GM23338 (cell line): Measurements from ENCODE around the gene GP9. TPM values are rescaled to one million over a fixed set of nuclear protein-coding genes. Genes with fewer than 3 reads are reported as not detected.

Experiments
- ATAC-seq: fragments of 200-7000 bp; cut with Tn5 transposase; 3 replicates; pipeline ENCODE4 v1.9.1; 2020
- DNase-seq: peaks from one replicate; pipeline ENCODE4 v3.0.0-alpha.2; 2015; ENCODE audit warnings: low spot score
- H2AFZ ChIP-seq: fragments of 200-600 bp; sonication (generic); 2 replicates; pipeline ENCODE4 v1.8.0; 2016; ENCODE audit warnings: antibody characterized with exemption, mild to moderate bottlenecking, moderate library complexity
- H3F3A ChIP-seq: fragments of 200-600 bp; sonication (generic); replicated peaks from 2 replicates; pipeline ENCODE4 v1.8.0; 2017; ENCODE audit warnings: antibody characterized with exemption, mixed run types, low read depth
- H3K27ac ChIP-seq: fragments of 200-600 bp; sonication (generic); 2 replicates; pipeline ENCODE4 v1.6.1; 2016; ENCODE audit warnings: low read depth
- H3K27me3 ChIP-seq: fragments of 200-600 bp; sonication (generic); 2 replicates; pipeline ENCODE4 v1.8.0; 2016; ENCODE audit warnings: mild to moderate bottlenecking, mixed run types, moderate library complexity; ENCODE audit not compliant: insufficient read depth
- H3K36me3 ChIP-seq: fragments of 200-600 bp; sonication (generic); 2 replicates; pipeline ENCODE4 v1.8.0; 2016; ENCODE audit warnings: mild to moderate bottlenecking; ENCODE audit not compliant: insufficient read depth
- H3K4me1 ChIP-seq: fragments of 200-600 bp; sonication (generic); 2 replicates; pipeline ENCODE4 v1.8.0; 2016; ENCODE audit warnings: mild to moderate bottlenecking, moderate library complexity; ENCODE audit not compliant: insufficient read depth
- H3K4me2 ChIP-seq: fragments of 200-600 bp; sonication (generic); 2 replicates; pipeline ENCODE4 v1.7.1; 2017; ENCODE audit warnings: mixed run types
- H3K4me3 ChIP-seq: fragments of 200-600 bp; sonication (generic); 2 replicates; pipeline ENCODE4 v1.6.1; 2016; ENCODE audit warnings: mixed run types
- H3K79me2 ChIP-seq: fragments of 200-600 bp; sonication (generic); replicated peaks from 2 replicates; pipeline ENCODE4 v1.8.0; 2017; ENCODE audit warnings: mild to moderate bottlenecking; ENCODE audit not compliant: insufficient read depth
- H3K9me2 ChIP-seq: fragments of 200-600 bp; sonication (generic); 2 replicates; pipeline ENCODE4 v1.8.0; 2017; ENCODE audit not compliant: insufficient read depth
- H4K20me1 ChIP-seq: fragments of 200-600 bp; sonication (generic); replicated peaks from 2 replicates; pipeline ENCODE4 v1.8.0; 2017; ENCODE audit warnings: mild to moderate bottlenecking; ENCODE audit not compliant: insufficient read depth
- H3K27ac Mint-ChIP-seq: 2 replicates; pipeline ENCODE4 v1.8.0; 2020; ENCODE audit warnings: inconsistent platforms, mild to moderate bottlenecking, moderate library complexity, mixed read lengths
- H3K27me3 Mint-ChIP-seq: 3 replicates; pipeline ENCODE4 v1.8.0; 2022; ENCODE audit warnings: low read depth, mild to moderate bottlenecking, moderate library complexity, mixed read lengths, inconsistent platforms; ENCODE audit not compliant: insufficient read depth, poor library complexity
- H3K36me3 Mint-ChIP-seq: 3 replicates; pipeline ENCODE4 v1.8.0; 2021; ENCODE audit warnings: low read depth, mild to moderate bottlenecking, inconsistent platforms, moderate library complexity, mixed read lengths
- H3K4me1 Mint-ChIP-seq: 3 replicates; pipeline ENCODE4 v1.8.0; 2020; ENCODE audit warnings: mild to moderate bottlenecking, inconsistent platforms, mixed read lengths
- H3K4me3 Mint-ChIP-seq: 3 replicates; pipeline ENCODE4 v1.8.0; 2021; ENCODE audit warnings: moderate library complexity, mild to moderate bottlenecking, inconsistent platforms, mixed read lengths
- H3K9me3 Mint-ChIP-seq: 3 replicates; pipeline ENCODE4 v1.8.0; 2020; ENCODE audit warnings: moderate library complexity, mild to moderate bottlenecking, inconsistent platforms, mixed read lengths
- CREB1 ChIP-seq: fragments of 250-450 bp; sonication (Bioruptor Pico); IDR thresholded peaks from 2 replicates; pipeline ENCODE4 v1.5.0; 2020; ENCODE audit warnings: low read depth, mild to moderate bottlenecking, moderate library complexity
- EZH2 ChIP-seq: fragments of 200-600 bp; sonication (generic); IDR thresholded peaks from one replicate; pipeline ENCODE4 v1.8.0; 2017; ENCODE audit warnings: antibody characterized with exemption, mild to moderate bottlenecking, low read depth; ENCODE audit not compliant: unreplicated experiment
- EZH2phosphoT487 ChIP-seq: fragments of 200-600 bp; sonication (generic); IDR thresholded peaks from one replicate; pipeline ENCODE4 v1.8.1; 2018; ENCODE audit warnings: antibody characterized with exemption; ENCODE audit not compliant: unreplicated experiment
- JUNB ChIP-seq: IDR thresholded peaks from one replicate; pipeline ENCODE4 v1.6.1; 2016; ENCODE audit warnings: antibody characterized with exemption; ENCODE audit not compliant: unreplicated experiment
- STAT1 ChIP-seq: IDR thresholded peaks from one replicate; pipeline ENCODE4 v1.6.1; 2016; ENCODE audit warnings: antibody characterized with exemption; ENCODE audit not compliant: unreplicated experiment
- ZNF331 ChIP-seq: fragments of 250-450 bp; sonication (Bioruptor Pico); IDR thresholded peaks from 2 replicates; pipeline ENCODE4 v1.5.0; 2020; ENCODE audit warnings: low read depth, mild to moderate bottlenecking, moderate library complexity
- polyA plus RNA-seq: library from polyadenylated mRNA; unstranded; fragments of >200 nt; fragmentation: Nextera tagmentation; extraction: Ambion mirVana; gene quantifications from 2 replicates; pipeline ENCODE4 v1.2.1, GENCODE V29; 2016
- total RNA-seq: library from RNA; depleted of rRNA; stranded (reverse); fragments of >200 nt; shearing (Covaris generic); gene quantifications from 2 replicates; pipeline ENCODE4 v1.2.3, GENCODE V29; 2014
- TF ChIP-seq, protein P1 (sequence below), 2 experiments: fragments of 200-600 bp in 1 of 2; sonication (generic) in 1 of 2; conservative IDR thresholded peaks; 2 replicates each; pipeline versions ENCODE4 v1.5.1 to v1.6.1; 2016 to 2017; ENCODE audit warnings: antibody characterized with exemption in 2 of 2, low read depth in 2 of 2, mild to moderate bottlenecking in 2 of 2, moderate library complexity in 1 of 2
- TF ChIP-seq, protein P2 (sequence below): fragments of 250-450 bp; sonication (Bioruptor Pico); IDR thresholded peaks from 2 replicates; pipeline ENCODE4 v1.5.0; 2020; ENCODE audit warnings: mild to moderate bottlenecking, moderate library complexity

Gene GP9
- total and polyA plus RNA-seq, 2 experiments from 2014 or later: not detected

GRCh38 chr3:129103296-129103695, 42.7 kb downstream of the GP9 start:
- Histone ChIP-seq H3F3A (no peaks in the 10 kb centered on the region), H2AFZ (no peak overlapping the region), H3K4me2 (no peak overlapping the region), H3K4me3 (no peak overlapping the region), H3K79me2 (peaks cover 59% of the 10 kb centered on the region), H3K4me1 (no peaks in the 10 kb centered on the region), H3K27ac (no peak overlapping the region), H3K27me3 (no peaks in the 10 kb centered on the region), H3K9me2 (no peaks in the 10 kb centered on the region), H3K36me3 (no peaks in the 10 kb centered on the region), H4K20me1 (peaks cover 17% of the 10 kb centered on the region)
- TF ChIP-seq, protein P1, sequence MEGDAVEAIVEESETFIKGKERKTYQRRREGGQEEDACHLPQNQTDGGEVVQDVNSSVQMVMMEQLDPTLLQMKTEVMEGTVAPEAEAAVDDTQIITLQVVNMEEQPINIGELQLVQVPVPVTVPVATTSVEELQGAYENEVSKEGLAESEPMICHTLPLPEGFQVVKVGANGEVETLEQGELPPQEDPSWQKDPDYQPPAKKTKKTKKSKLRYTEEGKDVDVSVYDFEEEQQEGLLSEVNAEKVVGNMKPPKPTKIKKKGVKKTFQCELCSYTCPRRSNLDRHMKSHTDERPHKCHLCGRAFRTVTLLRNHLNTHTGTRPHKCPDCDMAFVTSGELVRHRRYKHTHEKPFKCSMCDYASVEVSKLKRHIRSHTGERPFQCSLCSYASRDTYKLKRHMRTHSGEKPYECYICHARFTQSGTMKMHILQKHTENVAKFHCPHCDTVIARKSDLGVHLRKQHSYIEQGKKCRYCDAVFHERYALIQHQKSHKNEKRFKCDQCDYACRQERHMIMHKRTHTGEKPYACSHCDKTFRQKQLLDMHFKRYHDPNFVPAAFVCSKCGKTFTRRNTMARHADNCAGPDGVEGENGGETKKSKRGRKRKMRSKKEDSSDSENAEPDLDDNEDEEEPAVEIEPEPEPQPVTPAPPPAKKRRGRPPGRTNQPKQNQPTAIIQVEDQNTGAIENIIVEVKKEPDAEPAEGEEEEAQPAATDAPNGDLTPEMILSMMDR (conservative IDR thresholded peaks at IDR 0.05; ENCODE audit: low read depth in 2 of 2): no peak
- TF ChIP-seq EZH2: no peak
- TF ChIP-seq JUNB: no peak
- no peak for TF ChIP-seq STAT1
- no peak for TF ChIP-seq CREB1 (CRISPR knock-in tag)
- TF ChIP-seq ZNF331 (CRISPR knock-in tag): no peak
- DNase-seq (no peak), ATAC-seq (no peak)
- H3K9me3 Mint-ChIP-seq: no peaks in the 10 kb centered on the region
- H3K27me3 Mint-ChIP-seq: peaks cover 9% of the 10 kb centered on the region
- peaks cover 8% of the 10 kb centered on the region for H3K36me3 Mint-ChIP-seq
- H3K4me3 Mint-ChIP-seq: no peak overlapping the region
- H3K27ac Mint-ChIP-seq: no peak overlapping the region
- no peaks in the 10 kb centered on the region for H3K4me1 Mint-ChIP-seq

DNA sequence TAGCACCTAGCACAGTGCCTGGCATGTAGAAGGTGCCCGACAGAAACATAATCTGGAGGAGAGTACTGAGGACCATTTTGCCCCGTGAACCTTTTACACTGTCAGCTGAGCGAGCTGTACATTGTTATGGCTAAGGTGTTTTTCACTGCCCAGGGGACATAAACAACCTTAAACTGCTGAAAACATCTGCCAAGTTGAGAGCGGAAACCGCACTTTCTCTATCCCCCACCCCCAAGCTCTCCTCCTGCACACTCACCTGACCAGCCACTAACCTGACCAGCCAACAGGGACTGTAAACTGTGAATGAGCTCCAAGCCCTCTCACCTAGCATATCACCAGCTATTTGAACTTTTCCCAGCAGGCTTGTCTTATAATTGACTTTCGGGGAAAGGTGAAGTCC, 43.5 kb downstream of the GP9 start:
- H3K4me3 Mint-ChIP-seq: no peak overlapping the region
- no peak overlapping the region; the same call in 1 of the 2 replicates for H3K27ac Mint-ChIP-seq
- peaks cover 9% of the 10 kb centered on the region for H3K27me3 Mint-ChIP-seq
- H3K4me2 ChIP-seq: no peak overlapping the region
- TF ChIP-seq JUNB: no peak
- TF ChIP-seq, protein P2, sequence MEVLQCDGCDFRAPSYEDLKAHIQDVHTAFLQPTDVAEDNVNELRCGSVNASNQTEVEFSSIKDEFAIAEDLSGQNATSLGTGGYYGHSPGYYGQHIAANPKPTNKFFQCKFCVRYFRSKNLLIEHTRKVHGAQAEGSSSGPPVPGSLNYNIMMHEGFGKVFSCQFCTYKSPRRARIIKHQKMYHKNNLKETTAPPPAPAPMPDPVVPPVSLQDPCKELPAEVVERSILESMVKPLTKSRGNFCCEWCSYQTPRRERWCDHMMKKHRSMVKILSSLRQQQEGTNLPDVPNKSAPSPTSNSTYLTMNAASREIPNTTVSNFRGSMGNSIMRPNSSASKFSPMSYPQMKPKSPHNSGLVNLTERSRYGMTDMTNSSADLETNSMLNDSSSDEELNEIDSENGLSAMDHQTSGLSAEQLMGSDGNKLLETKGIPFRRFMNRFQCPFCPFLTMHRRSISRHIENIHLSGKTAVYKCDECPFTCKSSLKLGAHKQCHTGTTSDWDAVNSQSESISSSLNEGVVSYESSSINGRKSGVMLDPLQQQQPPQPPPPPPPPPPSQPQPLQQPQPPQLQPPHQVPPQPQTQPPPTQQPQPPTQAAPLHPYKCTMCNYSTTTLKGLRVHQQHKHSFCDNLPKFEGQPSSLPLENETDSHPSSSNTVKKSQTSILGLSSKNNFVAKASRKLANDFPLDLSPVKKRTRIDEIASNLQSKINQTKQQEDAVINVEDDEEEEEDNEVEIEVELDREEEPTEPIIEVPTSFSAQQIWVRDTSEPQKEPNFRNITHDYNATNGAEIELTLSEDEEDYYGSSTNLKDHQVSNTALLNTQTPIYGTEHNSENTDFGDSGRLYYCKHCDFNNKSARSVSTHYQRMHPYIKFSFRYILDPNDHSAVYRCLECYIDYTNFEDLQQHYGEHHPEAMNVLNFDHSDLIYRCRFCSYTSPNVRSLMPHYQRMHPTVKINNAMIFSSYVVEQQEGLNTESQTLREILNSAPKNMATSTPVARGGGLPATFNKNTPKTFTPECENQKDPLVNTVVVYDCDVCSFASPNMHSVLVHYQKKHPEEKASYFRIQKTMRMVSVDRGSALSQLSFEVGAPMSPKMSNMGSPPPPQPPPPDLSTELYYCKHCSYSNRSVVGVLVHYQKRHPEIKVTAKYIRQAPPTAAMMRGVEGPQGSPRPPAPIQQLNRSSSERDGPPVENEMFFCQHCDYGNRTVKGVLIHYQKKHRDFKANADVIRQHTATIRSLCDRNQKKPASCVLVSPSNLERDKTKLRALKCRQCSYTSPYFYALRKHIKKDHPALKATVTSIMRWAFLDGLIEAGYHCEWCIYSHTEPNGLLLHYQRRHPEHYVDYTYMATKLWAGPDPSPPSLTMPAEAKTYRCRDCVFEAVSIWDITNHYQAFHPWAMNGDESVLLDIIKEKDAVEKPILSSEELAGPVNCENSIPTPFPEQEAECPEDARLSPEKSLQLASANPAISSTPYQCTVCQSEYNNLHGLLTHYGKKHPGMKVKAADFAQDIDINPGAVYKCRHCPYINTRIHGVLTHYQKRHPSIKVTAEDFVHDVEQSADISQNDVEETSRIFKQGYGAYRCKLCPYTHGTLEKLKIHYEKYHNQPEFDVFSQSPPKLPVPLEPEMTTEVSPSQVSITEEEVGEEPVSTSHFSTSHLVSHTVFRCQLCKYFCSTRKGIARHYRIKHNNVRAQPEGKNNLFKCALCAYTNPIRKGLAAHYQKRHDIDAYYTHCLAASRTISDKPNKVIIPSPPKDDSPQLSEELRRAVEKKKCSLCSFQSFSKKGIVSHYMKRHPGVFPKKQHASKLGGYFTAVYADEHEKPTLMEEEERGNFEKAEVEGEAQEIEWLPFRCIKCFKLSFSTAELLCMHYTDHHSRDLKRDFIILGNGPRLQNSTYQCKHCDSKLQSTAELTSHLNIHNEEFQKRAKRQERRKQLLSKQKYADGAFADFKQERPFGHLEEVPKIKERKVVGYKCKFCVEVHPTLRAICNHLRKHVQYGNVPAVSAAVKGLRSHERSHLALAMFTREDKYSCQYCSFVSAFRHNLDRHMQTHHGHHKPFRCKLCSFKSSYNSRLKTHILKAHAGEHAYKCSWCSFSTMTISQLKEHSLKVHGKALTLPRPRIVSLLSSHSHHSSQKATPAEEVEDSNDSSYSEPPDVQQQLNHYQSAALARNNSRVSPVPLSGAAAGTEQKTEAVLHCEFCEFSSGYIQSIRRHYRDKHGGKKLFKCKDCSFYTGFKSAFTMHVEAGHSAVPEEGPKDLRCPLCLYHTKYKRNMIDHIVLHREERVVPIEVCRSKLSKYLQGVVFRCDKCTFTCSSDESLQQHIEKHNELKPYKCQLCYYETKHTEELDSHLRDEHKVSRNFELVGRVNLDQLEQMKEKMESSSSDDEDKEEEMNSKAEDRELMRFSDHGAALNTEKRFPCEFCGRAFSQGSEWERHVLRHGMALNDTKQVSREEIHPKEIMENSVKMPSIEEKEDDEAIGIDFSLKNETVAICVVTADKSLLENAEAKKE (CRISPR knock-in tag): no peak
- no peak for TF ChIP-seq EZH2phosphoT487
- TF ChIP-seq, protein P1 (conservative IDR thresholded peaks at IDR 0.05; ENCODE audit: low read depth in 2 of 2): no peak
- no peak for TF ChIP-seq STAT1
- no peaks in the 10 kb centered on the region for H3K27me3 ChIP-seq
- H3K9me3 Mint-ChIP-seq: no peaks in the 10 kb centered on the region
- no peaks in the 10 kb centered on the region for H3K4me1 Mint-ChIP-seq
- peaks cover 22% of the 10 kb centered on the region for H4K20me1 ChIP-seq
- peaks cover 63% of the 10 kb centered on the region for H3K79me2 ChIP-seq
- no peaks in the 10 kb centered on the region for H3K36me3 ChIP-seq
- no peaks in the 10 kb centered on the region for H3K4me1 ChIP-seq
- H3K4me3 ChIP-seq: no peak overlapping the region
- H3K9me2 ChIP-seq: no peaks in the 10 kb centered on the region
- no peaks in the 10 kb centered on the region for H3F3A ChIP-seq
- no peak overlapping the region for H3K27ac ChIP-seq
- H3K36me3 Mint-ChIP-seq: peaks cover 11% of the 10 kb centered on the region
- no peak overlapping the region for H2AFZ ChIP-seq
- ATAC-seq: no peak
- no peak for DNase-seq
